ENCODE measurements around the gene TMEM88. TPM values are rescaled to one million over a fixed set of nuclear protein-coding genes. Genes with fewer than 3 reads are reported as not detected.

TMEM88 gene
- total and polyA plus RNA-seq, 2 donors (not counting 1 experiment from before 2014, with no cell fraction given) = 5.1 to 9.5 TPM

- H3K9me3 Mint-ChIP-seq (ENCODE audit: insufficient read depth) = no peaks in the 10 kb centered on the region
- WGBS (ENCODE audit: insufficient coverage) = 90% methylated on average over 5 of the region's 9 CpGs
- CTCF ChIA-PET = no interaction called here
Measured at GRCh38 chr17:7894226-7894625, 39.4 kb downstream of the TMEM88 start.

GRCh38 chr17:7894866-7895265, 40.0 kb downstream of the TMEM88 start:
- H3K9ac ChIP-seq (ENCODE audit: low read length) = no peak overlapping the region
- H3K4me1 Mint-ChIP-seq = no peaks in the 10 kb centered on the region
- peaks cover 4 to 61% of the 10 kb centered on the region in 2 experiments for H3K36me3 ChIP-seq (replicated peaks in 1 of 2; ENCODE audit: control extremely low read depth in 1 of 2, control insufficient read depth in 1 of 2, extremely low read depth in 1 of 2, insufficient read depth in 2 of 2, low read length in 1 of 2)
- ATAC-seq (ENCODE audit: low read depth) (no peak), DNase-seq (no peak)
- H3K4me3 Mint-ChIP-seq = no peak overlapping the region
- no peaks in the 10 kb centered on the region for H3K27me3 Mint-ChIP-seq
- ChIA-PET POLR2A (no interaction called here), CTCF (interaction anchor here (1.1 kb wide), 1 partner anchor 33 kb away, joined by 3 read pairs; no protein-coding TSS in a partner anchor)
- no peaks in the 10 kb centered on the region for H3K4me1 ChIP-seq (ENCODE audit: control insufficient read depth in 2 of 2, insufficient read depth in 2 of 2, low read length in 2 of 2)
- no peaks in the 10 kb centered on the region for H3K79me2 ChIP-seq (ENCODE audit: control insufficient read depth, insufficient read depth, low read length)
- H3K27ac ChIP-seq (ENCODE audit: low read length in 2 of 2) = no peak overlapping the region
- H3K4me3 ChIP-seq (ENCODE audit: control extremely low read depth in 1 of 5, extremely low read depth in 1 of 5, insufficient read depth in 1 of 5, low read depth in 2 of 5, low read length in 4 of 5) = no peak overlapping the region
- H3K9me3 ChIP-seq (ENCODE audit: control extremely low read depth in 1 of 3, control insufficient read depth in 2 of 3, insufficient read depth in 1 of 3, low read length in 2 of 3) = no peaks in the 10 kb centered on the region
- no peak overlapping the region for H3K27ac Mint-ChIP-seq
- no peaks in the 10 kb centered on the region for H3K27me3 ChIP-seq (replicated peaks in 1 of 4; ENCODE audit: control extremely low read depth in 1 of 4, control insufficient read depth in 3 of 4, insufficient read depth in 4 of 4, low read length in 3 of 4)
- no peaks in the 10 kb centered on the region for H4K20me1 ChIP-seq (ENCODE audit: control insufficient read depth, insufficient read depth, low read length, poor library complexity, severe bottlenecking)
- no peak overlapping the region for H2AFZ ChIP-seq (ENCODE audit: insufficient read depth, low read depth, low read length, poor library complexity, severe bottlenecking)
- intact Hi-C loops (cut with micrococcal nuclease) = no loop called here
- TF ChIP-seq EZH2 (IDR thresholded peaks at IDR 0.05; ENCODE audit: borderline replicate concordance, insufficient read depth, low read depth, low read length, poor library complexity, severe bottlenecking) = no peak
- TF ChIP-seq CTCF (IDR thresholded peaks at IDR 0.05) = no peak
- WGBS (ENCODE audit: insufficient coverage) = 100% methylated on average over 3 of the region's 8 CpGs
- no peak overlapping the region for H3K4me2 ChIP-seq (replicated peaks; ENCODE audit: low read depth, low read length, poor library complexity, severe bottlenecking)
- no peaks in the 10 kb centered on the region for H3K9me3 Mint-ChIP-seq (ENCODE audit: insufficient read depth)

More at GRCh38 chr17:7894226-7894625, 39.4 kb downstream of the TMEM88 start:
- Mint-ChIP-seq H3K27me3 (no peaks in the 10 kb centered on the region), H3K27ac (no peak overlapping the region), H3K4me1 (no peaks in the 10 kb centered on the region), H3K4me3 (no peak overlapping the region)
- no peaks in the 10 kb centered on the region for H3K79me2 ChIP-seq (ENCODE audit: control insufficient read depth, insufficient read depth, low read length)
- no peak overlapping the region for H3K4me3 ChIP-seq (ENCODE audit: control extremely low read depth in 1 of 5, extremely low read depth in 1 of 5, insufficient read depth in 1 of 5, low read depth in 2 of 5, low read length in 4 of 5)
- ATAC-seq (ENCODE audit: low read depth) (no peak), DNase-seq (no peak)
- H3K27ac ChIP-seq (ENCODE audit: low read length in 2 of 2) = no peak overlapping the region
- POLR2A ChIA-PET = no interaction called here
- H3K27me3 ChIP-seq (replicated peaks in 1 of 4; ENCODE audit: control extremely low read depth in 1 of 4, control insufficient read depth in 3 of 4, insufficient read depth in 4 of 4, low read length in 3 of 4) = no peaks in the 10 kb centered on the region
- H3K4me1 ChIP-seq (ENCODE audit: control insufficient read depth in 2 of 2, insufficient read depth in 2 of 2, low read length in 2 of 2) = no peaks in the 10 kb centered on the region
- TF ChIP-seq EZH2 (IDR thresholded peaks at IDR 0.05; ENCODE audit: borderline replicate concordance, insufficient read depth, low read depth, low read length, poor library complexity, severe bottlenecking) (no peak), CTCF (IDR thresholded peaks at IDR 0.05) (no peak)
- H3K36me3 ChIP-seq (replicated peaks in 1 of 2; ENCODE audit: control extremely low read depth in 1 of 2, control insufficient read depth in 1 of 2, extremely low read depth in 1 of 2, insufficient read depth in 2 of 2, low read length in 1 of 2) = peaks cover 2 to 54% of the 10 kb centered on the region in 2 experiments
- no peak overlapping the region for H3K9ac ChIP-seq (ENCODE audit: low read length)
- H4K20me1 ChIP-seq (ENCODE audit: control insufficient read depth, insufficient read depth, low read length, poor library complexity, severe bottlenecking) = no peaks in the 10 kb centered on the region
- no peak overlapping the region for H2AFZ ChIP-seq (ENCODE audit: insufficient read depth, low read depth, low read length, poor library complexity, severe bottlenecking)
- H3K9me3 ChIP-seq (ENCODE audit: control extremely low read depth in 1 of 3, control insufficient read depth in 2 of 3, insufficient read depth in 1 of 3, low read length in 2 of 3) = no peaks in the 10 kb centered on the region
- intact Hi-C loops (cut with micrococcal nuclease) = no loop called here
- no peak overlapping the region for H3K4me2 ChIP-seq (replicated peaks; ENCODE audit: low read depth, low read length, poor library complexity, severe bottlenecking)
